GM23338 (cell line): ENCODE data around the gene PMP22. TPM values are rescaled to one million over a fixed set of nuclear protein-coding genes. Genes with fewer than 3 reads are reported as not detected.

ENCODE experiments used
- ATAC-seq: fragments of 200-7000 bp; cut with Tn5 transposase; 3 replicates; pipeline ENCODE4 v1.9.1; 2020
- DNase-seq: peaks from one replicate; pipeline ENCODE4 v3.0.0-alpha.2; 2015; ENCODE audit warnings: low spot score
- H2AFZ ChIP-seq: fragments of 200-600 bp; sonication (generic); 2 replicates; pipeline ENCODE4 v1.8.0; 2016; ENCODE audit warnings: antibody characterized with exemption, mild to moderate bottlenecking, moderate library complexity
- H3F3A ChIP-seq: fragments of 200-600 bp; sonication (generic); replicated peaks from 2 replicates; pipeline ENCODE4 v1.8.0; 2017; ENCODE audit warnings: antibody characterized with exemption, mixed run types, low read depth
- H3K27ac ChIP-seq: fragments of 200-600 bp; sonication (generic); 2 replicates; pipeline ENCODE4 v1.6.1; 2016; ENCODE audit warnings: low read depth
- H3K27me3 ChIP-seq: fragments of 200-600 bp; sonication (generic); 2 replicates; pipeline ENCODE4 v1.8.0; 2016; ENCODE audit warnings: mild to moderate bottlenecking, mixed run types, moderate library complexity; ENCODE audit not compliant: insufficient read depth
- H3K36me3 ChIP-seq: fragments of 200-600 bp; sonication (generic); 2 replicates; pipeline ENCODE4 v1.8.0; 2016; ENCODE audit warnings: mild to moderate bottlenecking; ENCODE audit not compliant: insufficient read depth
- H3K4me1 ChIP-seq: fragments of 200-600 bp; sonication (generic); 2 replicates; pipeline ENCODE4 v1.8.0; 2016; ENCODE audit warnings: mild to moderate bottlenecking, moderate library complexity; ENCODE audit not compliant: insufficient read depth
- H3K4me2 ChIP-seq: fragments of 200-600 bp; sonication (generic); 2 replicates; pipeline ENCODE4 v1.7.1; 2017; ENCODE audit warnings: mixed run types
- H3K4me3 ChIP-seq: fragments of 200-600 bp; sonication (generic); 2 replicates; pipeline ENCODE4 v1.6.1; 2016; ENCODE audit warnings: mixed run types
- H3K79me2 ChIP-seq: fragments of 200-600 bp; sonication (generic); replicated peaks from 2 replicates; pipeline ENCODE4 v1.8.0; 2017; ENCODE audit warnings: mild to moderate bottlenecking; ENCODE audit not compliant: insufficient read depth
- H3K9me2 ChIP-seq: fragments of 200-600 bp; sonication (generic); 2 replicates; pipeline ENCODE4 v1.8.0; 2017; ENCODE audit not compliant: insufficient read depth
- H4K20me1 ChIP-seq: fragments of 200-600 bp; sonication (generic); replicated peaks from 2 replicates; pipeline ENCODE4 v1.8.0; 2017; ENCODE audit warnings: mild to moderate bottlenecking; ENCODE audit not compliant: insufficient read depth
- H3K27ac Mint-ChIP-seq: 2 replicates; pipeline ENCODE4 v1.8.0; 2020; ENCODE audit warnings: inconsistent platforms, mild to moderate bottlenecking, moderate library complexity, mixed read lengths
- H3K27me3 Mint-ChIP-seq: 3 replicates; pipeline ENCODE4 v1.8.0; 2022; ENCODE audit warnings: low read depth, mild to moderate bottlenecking, moderate library complexity, mixed read lengths, inconsistent platforms; ENCODE audit not compliant: insufficient read depth, poor library complexity
- H3K36me3 Mint-ChIP-seq: 3 replicates; pipeline ENCODE4 v1.8.0; 2021; ENCODE audit warnings: low read depth, mild to moderate bottlenecking, inconsistent platforms, moderate library complexity, mixed read lengths
- H3K4me1 Mint-ChIP-seq: 3 replicates; pipeline ENCODE4 v1.8.0; 2020; ENCODE audit warnings: mild to moderate bottlenecking, inconsistent platforms, mixed read lengths
- H3K4me3 Mint-ChIP-seq: 3 replicates; pipeline ENCODE4 v1.8.0; 2021; ENCODE audit warnings: moderate library complexity, mild to moderate bottlenecking, inconsistent platforms, mixed read lengths
- H3K9me3 Mint-ChIP-seq: 3 replicates; pipeline ENCODE4 v1.8.0; 2020; ENCODE audit warnings: moderate library complexity, mild to moderate bottlenecking, inconsistent platforms, mixed read lengths
- CREB1 ChIP-seq: fragments of 250-450 bp; sonication (Bioruptor Pico); IDR thresholded peaks from 2 replicates; pipeline ENCODE4 v1.5.0; 2020; ENCODE audit warnings: low read depth, mild to moderate bottlenecking, moderate library complexity
- JUNB ChIP-seq: IDR thresholded peaks from one replicate; pipeline ENCODE4 v1.6.1; 2016; ENCODE audit warnings: antibody characterized with exemption; ENCODE audit not compliant: unreplicated experiment
- NANOG ChIP-seq: IDR thresholded peaks from 2 replicates; pipeline ENCODE4 v1.6.1; 2016; ENCODE audit warnings: antibody characterized with exemption, borderline replicate concordance
- STAT1 ChIP-seq: IDR thresholded peaks from one replicate; pipeline ENCODE4 v1.6.1; 2016; ENCODE audit warnings: antibody characterized with exemption; ENCODE audit not compliant: unreplicated experiment
- ZNF114 ChIP-seq: fragments of 250-450 bp; sonication (Bioruptor Pico); IDR thresholded peaks from 2 replicates; pipeline ENCODE4 v1.5.0; 2020; ENCODE audit warnings: mild to moderate bottlenecking, moderate library complexity
- polyA plus RNA-seq: library from polyadenylated mRNA; unstranded; fragments of >200 nt; fragmentation: Nextera tagmentation; extraction: Ambion mirVana; gene quantifications from 2 replicates; pipeline ENCODE4 v1.2.1, GENCODE V29; 2016
- total RNA-seq: library from RNA; depleted of rRNA; stranded (reverse); fragments of >200 nt; shearing (Covaris generic); gene quantifications from 2 replicates; pipeline ENCODE4 v1.2.3, GENCODE V29; 2014
- TF ChIP-seq, protein P1 (sequence below), 2 experiments: fragments of 200-600 bp in 1 of 2; sonication (generic) in 1 of 2; conservative IDR thresholded peaks; 2 replicates each; pipeline versions ENCODE4 v1.5.1 to v1.6.1; 2016 to 2017; ENCODE audit warnings: antibody characterized with exemption in 2 of 2, low read depth in 2 of 2, mild to moderate bottlenecking in 2 of 2, moderate library complexity in 1 of 2
- TF ChIP-seq, protein P2 (sequence below): IDR thresholded peaks from 2 replicates; pipeline ENCODE4 v1.6.1; 2016; ENCODE audit warnings: antibody characterized with exemption
- TF ChIP-seq, protein P3 (sequence below): IDR thresholded peaks from one replicate; pipeline ENCODE4 v1.6.1; 2018; ENCODE audit warnings: antibody characterized with exemption; ENCODE audit not compliant: unreplicated experiment

The PMP22 gene
- total and polyA plus RNA-seq, 2 experiments from 2014 or later = 1.2 to 2.2 TPM

DNA sequence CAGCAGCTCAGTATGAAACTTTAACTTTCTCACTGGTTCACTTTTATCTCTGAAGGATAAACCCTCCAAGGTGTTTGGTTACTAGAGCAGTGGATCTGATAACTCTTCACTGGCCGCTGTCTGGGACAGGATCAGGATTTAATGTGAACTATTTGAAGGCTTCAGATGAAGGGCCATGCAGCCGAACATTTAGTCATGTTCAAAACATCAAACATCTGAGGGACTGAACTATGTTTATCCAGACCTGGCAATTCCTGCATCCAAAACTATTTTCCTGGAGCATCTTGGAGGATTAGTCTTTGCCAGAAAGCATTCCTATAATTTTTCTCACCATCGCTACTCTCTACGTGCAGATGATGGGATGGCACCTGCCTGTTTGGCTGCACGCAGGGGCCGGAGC is 20.3 kb upstream of the PMP22 start (continued):
- TF ChIP-seq, protein P1, sequence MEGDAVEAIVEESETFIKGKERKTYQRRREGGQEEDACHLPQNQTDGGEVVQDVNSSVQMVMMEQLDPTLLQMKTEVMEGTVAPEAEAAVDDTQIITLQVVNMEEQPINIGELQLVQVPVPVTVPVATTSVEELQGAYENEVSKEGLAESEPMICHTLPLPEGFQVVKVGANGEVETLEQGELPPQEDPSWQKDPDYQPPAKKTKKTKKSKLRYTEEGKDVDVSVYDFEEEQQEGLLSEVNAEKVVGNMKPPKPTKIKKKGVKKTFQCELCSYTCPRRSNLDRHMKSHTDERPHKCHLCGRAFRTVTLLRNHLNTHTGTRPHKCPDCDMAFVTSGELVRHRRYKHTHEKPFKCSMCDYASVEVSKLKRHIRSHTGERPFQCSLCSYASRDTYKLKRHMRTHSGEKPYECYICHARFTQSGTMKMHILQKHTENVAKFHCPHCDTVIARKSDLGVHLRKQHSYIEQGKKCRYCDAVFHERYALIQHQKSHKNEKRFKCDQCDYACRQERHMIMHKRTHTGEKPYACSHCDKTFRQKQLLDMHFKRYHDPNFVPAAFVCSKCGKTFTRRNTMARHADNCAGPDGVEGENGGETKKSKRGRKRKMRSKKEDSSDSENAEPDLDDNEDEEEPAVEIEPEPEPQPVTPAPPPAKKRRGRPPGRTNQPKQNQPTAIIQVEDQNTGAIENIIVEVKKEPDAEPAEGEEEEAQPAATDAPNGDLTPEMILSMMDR (conservative IDR thresholded peaks at IDR 0.05; ENCODE audit: low read depth in 2 of 2) = no peak
- TF ChIP-seq NANOG = no peak

DNA sequence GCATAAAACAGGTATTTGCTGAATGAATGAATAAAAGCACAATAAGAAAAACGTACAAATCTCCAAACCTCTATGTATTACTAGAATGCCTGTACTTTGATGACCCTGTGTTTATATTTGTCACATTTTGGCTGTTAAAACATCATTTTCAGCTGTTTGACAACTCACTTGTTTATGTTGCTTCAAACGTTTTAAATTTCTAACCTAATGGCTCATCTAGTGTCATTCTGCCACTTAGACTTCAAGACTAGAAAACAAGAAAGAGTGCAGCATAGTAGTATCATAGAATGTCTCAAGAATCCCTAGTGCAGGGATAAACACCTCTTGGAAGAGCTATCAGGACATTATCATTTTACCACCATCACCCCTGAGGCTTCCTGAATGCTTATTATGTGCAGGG is 19.4 kb upstream of the PMP22 start:
- no peaks in the 10 kb centered on the region for H3K4me1 Mint-ChIP-seq
- H3K4me2 ChIP-seq = no peak overlapping the region
- H3K27me3 ChIP-seq = no peaks in the 10 kb centered on the region
- H3K27ac ChIP-seq = no peak overlapping the region
- DNase-seq (no peak), ATAC-seq (no peak)
- H4K20me1 ChIP-seq = no peaks in the 10 kb centered on the region
- H3K9me2 ChIP-seq = no peaks in the 10 kb centered on the region
- TF ChIP-seq STAT1 = no peak
- no peak for TF ChIP-seq CREB1 (CRISPR knock-in tag)
- TF ChIP-seq, protein P2, sequence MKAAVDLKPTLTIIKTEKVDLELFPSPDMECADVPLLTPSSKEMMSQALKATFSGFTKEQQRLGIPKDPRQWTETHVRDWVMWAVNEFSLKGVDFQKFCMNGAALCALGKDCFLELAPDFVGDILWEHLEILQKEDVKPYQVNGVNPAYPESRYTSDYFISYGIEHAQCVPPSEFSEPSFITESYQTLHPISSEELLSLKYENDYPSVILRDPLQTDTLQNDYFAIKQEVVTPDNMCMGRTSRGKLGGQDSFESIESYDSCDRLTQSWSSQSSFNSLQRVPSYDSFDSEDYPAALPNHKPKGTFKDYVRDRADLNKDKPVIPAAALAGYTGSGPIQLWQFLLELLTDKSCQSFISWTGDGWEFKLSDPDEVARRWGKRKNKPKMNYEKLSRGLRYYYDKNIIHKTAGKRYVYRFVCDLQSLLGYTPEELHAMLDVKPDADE = no peak
- no peak for TF ChIP-seq ZNF114 (CRISPR knock-in tag)
- TF ChIP-seq JUNB = no peak
- TF ChIP-seq, protein P3, sequence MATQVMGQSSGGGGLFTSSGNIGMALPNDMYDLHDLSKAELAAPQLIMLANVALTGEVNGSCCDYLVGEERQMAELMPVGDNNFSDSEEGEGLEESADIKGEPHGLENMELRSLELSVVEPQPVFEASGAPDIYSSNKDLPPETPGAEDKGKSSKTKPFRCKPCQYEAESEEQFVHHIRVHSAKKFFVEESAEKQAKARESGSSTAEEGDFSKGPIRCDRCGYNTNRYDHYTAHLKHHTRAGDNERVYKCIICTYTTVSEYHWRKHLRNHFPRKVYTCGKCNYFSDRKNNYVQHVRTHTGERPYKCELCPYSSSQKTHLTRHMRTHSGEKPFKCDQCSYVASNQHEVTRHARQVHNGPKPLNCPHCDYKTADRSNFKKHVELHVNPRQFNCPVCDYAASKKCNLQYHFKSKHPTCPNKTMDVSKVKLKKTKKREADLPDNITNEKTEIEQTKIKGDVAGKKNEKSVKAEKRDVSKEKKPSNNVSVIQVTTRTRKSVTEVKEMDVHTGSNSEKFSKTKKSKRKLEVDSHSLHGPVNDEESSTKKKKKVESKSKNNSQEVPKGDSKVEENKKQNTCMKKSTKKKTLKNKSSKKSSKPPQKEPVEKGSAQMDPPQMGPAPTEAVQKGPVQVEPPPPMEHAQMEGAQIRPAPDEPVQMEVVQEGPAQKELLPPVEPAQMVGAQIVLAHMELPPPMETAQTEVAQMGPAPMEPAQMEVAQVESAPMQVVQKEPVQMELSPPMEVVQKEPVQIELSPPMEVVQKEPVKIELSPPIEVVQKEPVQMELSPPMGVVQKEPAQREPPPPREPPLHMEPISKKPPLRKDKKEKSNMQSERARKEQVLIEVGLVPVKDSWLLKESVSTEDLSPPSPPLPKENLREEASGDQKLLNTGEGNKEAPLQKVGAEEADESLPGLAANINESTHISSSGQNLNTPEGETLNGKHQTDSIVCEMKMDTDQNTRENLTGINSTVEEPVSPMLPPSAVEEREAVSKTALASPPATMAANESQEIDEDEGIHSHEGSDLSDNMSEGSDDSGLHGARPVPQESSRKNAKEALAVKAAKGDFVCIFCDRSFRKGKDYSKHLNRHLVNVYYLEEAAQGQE = no peak
- TF ChIP-seq, protein P1 (conservative IDR thresholded peaks at IDR 0.05; ENCODE audit: low read depth in 2 of 2) = no peak
- H3K4me1 ChIP-seq = no peaks in the 10 kb centered on the region
- H2AFZ ChIP-seq = no peak overlapping the region
- H3F3A ChIP-seq = no peaks in the 10 kb centered on the region
- no peaks in the 10 kb centered on the region for H3K36me3 ChIP-seq
- no peak overlapping the region for H3K4me3 Mint-ChIP-seq
- H3K79me2 ChIP-seq = no peaks in the 10 kb centered on the region
- no peaks in the 10 kb centered on the region for H3K9me3 Mint-ChIP-seq
- peaks cover 6% of the 10 kb centered on the region for H3K27me3 Mint-ChIP-seq
- no peak overlapping the region for H3K27ac Mint-ChIP-seq
- no peak overlapping the region for H3K4me3 ChIP-seq
- no peaks in the 10 kb centered on the region for H3K36me3 Mint-ChIP-seq
